GM23338 (cell line): ENCODE data around the gene TBX19.

Experiments
- CREB1 ChIP-seq: fragments of 250-450 bp; sonication (Bioruptor Pico); IDR thresholded peaks from 2 replicates; pipeline ENCODE4 v1.5.0; 2020; ENCODE audit warnings: low read depth, mild to moderate bottlenecking, moderate library complexity
- EZH2 ChIP-seq: fragments of 200-600 bp; sonication (generic); IDR thresholded peaks from one replicate; pipeline ENCODE4 v1.8.0; 2017; ENCODE audit warnings: antibody characterized with exemption, mild to moderate bottlenecking, low read depth; ENCODE audit not compliant: unreplicated experiment
- EZH2phosphoT487 ChIP-seq: fragments of 200-600 bp; sonication (generic); IDR thresholded peaks from one replicate; pipeline ENCODE4 v1.8.1; 2018; ENCODE audit warnings: antibody characterized with exemption; ENCODE audit not compliant: unreplicated experiment
- JUNB ChIP-seq: IDR thresholded peaks from one replicate; pipeline ENCODE4 v1.6.1; 2016; ENCODE audit warnings: antibody characterized with exemption; ENCODE audit not compliant: unreplicated experiment
- POLR2AphosphoS5 ChIP-seq: IDR thresholded peaks from 2 replicates; pipeline ENCODE4 v1.6.1; 2016; ENCODE audit warnings: antibody characterized with exemption, low read depth
- ZNF114 ChIP-seq: fragments of 250-450 bp; sonication (Bioruptor Pico); IDR thresholded peaks from 2 replicates; pipeline ENCODE4 v1.5.0; 2020; ENCODE audit warnings: mild to moderate bottlenecking, moderate library complexity
- TF ChIP-seq, protein P1 (sequence below), 2 experiments: fragments of 200-600 bp in 1 of 2; sonication (generic) in 1 of 2; conservative IDR thresholded peaks; 2 replicates each; pipeline versions ENCODE4 v1.5.1 to v1.6.1; 2016 to 2017; ENCODE audit warnings: antibody characterized with exemption in 2 of 2, low read depth in 2 of 2, mild to moderate bottlenecking in 2 of 2, moderate library complexity in 1 of 2
- TF ChIP-seq, protein P2 (sequence below): IDR thresholded peaks from 2 replicates; pipeline ENCODE4 v1.6.1; 2016; ENCODE audit warnings: antibody characterized with exemption
- TF ChIP-seq, protein P3 (sequence below): IDR thresholded peaks from one replicate; pipeline ENCODE4 v1.6.1; 2018; ENCODE audit warnings: antibody characterized with exemption; ENCODE audit not compliant: unreplicated experiment

DNA sequence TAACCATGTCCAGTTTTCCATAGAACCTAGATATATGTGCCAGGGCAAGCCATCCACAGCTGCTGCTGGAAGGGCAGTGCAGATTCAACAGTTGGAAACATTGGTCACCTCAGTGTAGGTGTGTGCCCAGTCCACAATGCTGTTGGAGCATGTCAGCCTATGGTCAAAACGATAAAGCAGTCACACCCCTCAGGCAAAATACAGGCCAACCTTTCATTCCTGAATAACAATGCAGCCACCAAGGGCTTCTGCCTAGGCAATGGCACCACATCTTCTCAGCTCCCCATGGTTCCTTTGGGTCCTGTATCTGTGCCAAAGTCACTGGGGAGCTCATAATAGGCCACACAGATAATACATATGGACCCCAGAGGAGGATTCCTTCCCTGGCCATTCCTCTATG is 15.1 kb upstream of the TBX19 start:
- TF ChIP-seq EZH2 (no peak), JUNB (no peak), POLR2AphosphoS5 (no peak), EZH2phosphoT487 (no peak), CREB1 (CRISPR knock-in tag) (no peak), ZNF114 (CRISPR knock-in tag) (no peak)
- TF ChIP-seq, protein P1, sequence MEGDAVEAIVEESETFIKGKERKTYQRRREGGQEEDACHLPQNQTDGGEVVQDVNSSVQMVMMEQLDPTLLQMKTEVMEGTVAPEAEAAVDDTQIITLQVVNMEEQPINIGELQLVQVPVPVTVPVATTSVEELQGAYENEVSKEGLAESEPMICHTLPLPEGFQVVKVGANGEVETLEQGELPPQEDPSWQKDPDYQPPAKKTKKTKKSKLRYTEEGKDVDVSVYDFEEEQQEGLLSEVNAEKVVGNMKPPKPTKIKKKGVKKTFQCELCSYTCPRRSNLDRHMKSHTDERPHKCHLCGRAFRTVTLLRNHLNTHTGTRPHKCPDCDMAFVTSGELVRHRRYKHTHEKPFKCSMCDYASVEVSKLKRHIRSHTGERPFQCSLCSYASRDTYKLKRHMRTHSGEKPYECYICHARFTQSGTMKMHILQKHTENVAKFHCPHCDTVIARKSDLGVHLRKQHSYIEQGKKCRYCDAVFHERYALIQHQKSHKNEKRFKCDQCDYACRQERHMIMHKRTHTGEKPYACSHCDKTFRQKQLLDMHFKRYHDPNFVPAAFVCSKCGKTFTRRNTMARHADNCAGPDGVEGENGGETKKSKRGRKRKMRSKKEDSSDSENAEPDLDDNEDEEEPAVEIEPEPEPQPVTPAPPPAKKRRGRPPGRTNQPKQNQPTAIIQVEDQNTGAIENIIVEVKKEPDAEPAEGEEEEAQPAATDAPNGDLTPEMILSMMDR (conservative IDR thresholded peaks at IDR 0.05; ENCODE audit: low read depth in 2 of 2): no peak
- TF ChIP-seq, protein P2, sequence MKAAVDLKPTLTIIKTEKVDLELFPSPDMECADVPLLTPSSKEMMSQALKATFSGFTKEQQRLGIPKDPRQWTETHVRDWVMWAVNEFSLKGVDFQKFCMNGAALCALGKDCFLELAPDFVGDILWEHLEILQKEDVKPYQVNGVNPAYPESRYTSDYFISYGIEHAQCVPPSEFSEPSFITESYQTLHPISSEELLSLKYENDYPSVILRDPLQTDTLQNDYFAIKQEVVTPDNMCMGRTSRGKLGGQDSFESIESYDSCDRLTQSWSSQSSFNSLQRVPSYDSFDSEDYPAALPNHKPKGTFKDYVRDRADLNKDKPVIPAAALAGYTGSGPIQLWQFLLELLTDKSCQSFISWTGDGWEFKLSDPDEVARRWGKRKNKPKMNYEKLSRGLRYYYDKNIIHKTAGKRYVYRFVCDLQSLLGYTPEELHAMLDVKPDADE: no peak
- TF ChIP-seq, protein P3, sequence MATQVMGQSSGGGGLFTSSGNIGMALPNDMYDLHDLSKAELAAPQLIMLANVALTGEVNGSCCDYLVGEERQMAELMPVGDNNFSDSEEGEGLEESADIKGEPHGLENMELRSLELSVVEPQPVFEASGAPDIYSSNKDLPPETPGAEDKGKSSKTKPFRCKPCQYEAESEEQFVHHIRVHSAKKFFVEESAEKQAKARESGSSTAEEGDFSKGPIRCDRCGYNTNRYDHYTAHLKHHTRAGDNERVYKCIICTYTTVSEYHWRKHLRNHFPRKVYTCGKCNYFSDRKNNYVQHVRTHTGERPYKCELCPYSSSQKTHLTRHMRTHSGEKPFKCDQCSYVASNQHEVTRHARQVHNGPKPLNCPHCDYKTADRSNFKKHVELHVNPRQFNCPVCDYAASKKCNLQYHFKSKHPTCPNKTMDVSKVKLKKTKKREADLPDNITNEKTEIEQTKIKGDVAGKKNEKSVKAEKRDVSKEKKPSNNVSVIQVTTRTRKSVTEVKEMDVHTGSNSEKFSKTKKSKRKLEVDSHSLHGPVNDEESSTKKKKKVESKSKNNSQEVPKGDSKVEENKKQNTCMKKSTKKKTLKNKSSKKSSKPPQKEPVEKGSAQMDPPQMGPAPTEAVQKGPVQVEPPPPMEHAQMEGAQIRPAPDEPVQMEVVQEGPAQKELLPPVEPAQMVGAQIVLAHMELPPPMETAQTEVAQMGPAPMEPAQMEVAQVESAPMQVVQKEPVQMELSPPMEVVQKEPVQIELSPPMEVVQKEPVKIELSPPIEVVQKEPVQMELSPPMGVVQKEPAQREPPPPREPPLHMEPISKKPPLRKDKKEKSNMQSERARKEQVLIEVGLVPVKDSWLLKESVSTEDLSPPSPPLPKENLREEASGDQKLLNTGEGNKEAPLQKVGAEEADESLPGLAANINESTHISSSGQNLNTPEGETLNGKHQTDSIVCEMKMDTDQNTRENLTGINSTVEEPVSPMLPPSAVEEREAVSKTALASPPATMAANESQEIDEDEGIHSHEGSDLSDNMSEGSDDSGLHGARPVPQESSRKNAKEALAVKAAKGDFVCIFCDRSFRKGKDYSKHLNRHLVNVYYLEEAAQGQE: no peak
